H1 (cell line): ENCODE results near the gene EPHA7. TPM values are rescaled to one million over a fixed set of nuclear protein-coding genes. Genes with fewer than 3 reads are reported as not detected.

Source experiments
- ATF2 ChIP-seq: IDR thresholded peaks from 2 replicates; pipeline ENCODE4 v1.6.1; 2012; ENCODE audit warnings: low read length, inconsistent platforms
- BRCA1 ChIP-seq: IDR thresholded peaks from 2 replicates; pipeline ENCODE4 v1.6.1; 2012; ENCODE audit warnings: low read depth, low read length, improper control_type of control experiment
- CTBP2 ChIP-seq: IDR thresholded peaks from 2 replicates; pipeline ENCODE4 v1.7.0; 2011; ENCODE audit warnings: borderline replicate concordance, mild to moderate bottlenecking, moderate library complexity, mixed read lengths, low read length; ENCODE audit not compliant: insufficient read depth, insufficient read length
- GABPA ChIP-seq: IDR thresholded peaks from 2 replicates; pipeline ENCODE4 v1.6.1; 2011; ENCODE audit warnings: mild to moderate bottlenecking, low read length, moderate library complexity, borderline replicate concordance; ENCODE audit not compliant: insufficient read depth
- KDM5A ChIP-seq: fragments of 200-600 bp; IDR thresholded peaks from 2 replicates; pipeline ENCODE4 v1.7.1; 2012; ENCODE audit warnings: mild to moderate bottlenecking, low read length, inconsistent platforms, mixed read lengths
- NRF1 ChIP-seq: IDR thresholded peaks from 2 replicates; pipeline ENCODE4 v1.6.1; 2011; ENCODE audit warnings: mild to moderate bottlenecking, low read depth, low read length, improper control_type of control experiment
- POU5F1 ChIP-seq: IDR thresholded peaks from 2 replicates; pipeline ENCODE4 v1.6.1; 2011; ENCODE audit warnings: low read depth, mild to moderate bottlenecking, low read length, moderate library complexity
- SIN3A ChIP-seq, 2 experiments: IDR thresholded peaks in 1 of 2; conservative IDR thresholded peaks in 1 of 2; 2 replicates each; pipeline ENCODE4 v1.6.1; 2011 to 2012; ENCODE audit warnings: low read length in 2 of 2, improper control_type of control experiment in 1 of 2, low read depth in 1 of 2, mild to moderate bottlenecking in 1 of 2
- SIX5 ChIP-seq: IDR thresholded peaks from 2 replicates; pipeline ENCODE4 v1.6.1; 2011; ENCODE audit warnings: mild to moderate bottlenecking, low read depth, low read length
- SP1 ChIP-seq: IDR thresholded peaks from 2 replicates; pipeline ENCODE4 v1.6.1; 2011; ENCODE audit warnings: low read depth, low read length
- polyA plus RNA-seq, 7 experiments: library from polyadenylated mRNA; depleted of rRNA in 3 of 7; stranded (reverse) in 5 of 7; unstranded in 2 of 7; fragments of >200 nt in 5 of 7; fragments of 200-250 nt in 2 of 7; gene quantifications; 1 replicate in 5 of 7; 2 replicates in 1 of 7; 4 replicates in 1 of 7; pipeline versions ENCODE4 v1.2.1 to v1.2.3, GENCODE V29; 2011 to 2013; ENCODE audit warnings: missing spikeins in 2 of 7, mixed read lengths in 2 of 7
- total RNA-seq: library from RNA; stranded (reverse); fragmentation: NEBNext Ultra II Directional; extraction: Animal tissue kit (Norgen Biotek cat#: 25700); gene quantifications from 2 replicates; pipeline ENCODE4 v1.2.1, GENCODE V29; 2021

Gene EPHA7
- total and polyA plus RNA-seq, 2 of the 8 experiments (the other 6 are each of a cell fraction or from before 2014, with no cell fraction given): 1.3 to 6.8 TPM

DNA sequence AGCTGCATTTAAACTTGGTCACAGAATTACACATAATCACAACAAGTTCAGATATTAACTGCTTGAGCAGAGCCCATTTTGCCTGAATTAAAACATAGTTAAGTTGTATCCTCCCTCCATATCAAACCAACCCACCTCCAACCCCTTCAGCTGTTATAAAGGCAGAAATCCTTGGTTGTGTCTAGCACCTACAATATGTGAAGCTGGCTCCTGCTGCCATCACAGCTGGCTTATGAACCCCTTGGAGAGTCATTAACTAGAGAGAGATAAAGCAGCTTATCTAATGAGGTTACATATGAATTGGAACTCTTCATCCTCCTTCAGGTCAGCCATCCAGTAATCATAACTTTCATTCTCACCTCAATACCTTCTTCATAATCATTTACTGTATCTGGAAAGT, 101.8 kb downstream of the EPHA7 start (continued):
- TF ChIP-seq BRCA1 (no peak), SIN3A (conservative IDR thresholded peaks at IDR 0.05 in 1 of 2, IDR thresholded peaks at IDR 0.05 in 1 of 2; ENCODE audit: low read depth in 1 of 2, low read length in 2 of 2) (no peak), POU5F1 (no peak), CTBP2 (no peak), SIX5 (no peak), GABPA (no peak), NRF1 (no peak), KDM5A (no peak), ATF2 (no peak), SP1 (no peak)
